GM12864 (cell line): ENCODE measurements around the gene GNPTG.

ENCODE experiments used
- DNase-seq: peaks from one replicate; pipeline ENCODE4 v3.0.0-alpha.2; 2011; ENCODE audit warnings: low read depth
- H3K4me3 ChIP-seq: 2 replicates; pipeline ENCODE4 v1.5.1; 2011; ENCODE audit warnings: mild to moderate bottlenecking, low read depth, low read length, control low read depth
- CTCF ChIP-seq: IDR thresholded peaks from 2 replicates; pipeline ENCODE4 v1.5.1; 2011; ENCODE audit warnings: low read depth, mild to moderate bottlenecking, moderate library complexity, low read length, control low read depth, inconsistent platforms; ENCODE audit errors: missing control alignments

GNPTG gene

GRCh38 chr16:1397779-1398178 lies 46.0 kb downstream of the GNPTG start:
- H3K4me3 ChIP-seq: no peak overlapping the region
- DNase-seq: no peak
- TF ChIP-seq CTCF: no peak

- no peak for TF ChIP-seq CTCF
- H3K4me3 ChIP-seq: no peak overlapping the region
- no peak for DNase-seq
Measured at GRCh38 chr16:1398351-1398750, 46.6 kb downstream of the GNPTG start.

- DNase-seq: no peak
- no peak overlapping the region for H3K4me3 ChIP-seq
- TF ChIP-seq CTCF: no peak
Measured at GRCh38 chr16:1398826-1399581, 47.3 kb downstream of the GNPTG start.

GRCh38 chr16:1401061-1401757 lies 49.5 kb downstream of the GNPTG start:
- no peak overlapping the region for H3K4me3 ChIP-seq
- TF ChIP-seq CTCF: no peak
- no peak for DNase-seq

- DNase-seq: no peak
- no peak overlapping the region for H3K4me3 ChIP-seq
- TF ChIP-seq CTCF: no peak
Measured at GRCh38 chr16:1401758-1402154, 50.0 kb downstream of the GNPTG start.

GRCh38 chr16:1403036-1403435 lies 51.3 kb downstream of the GNPTG start:
- H3K4me3 ChIP-seq: no peak overlapping the region
- DNase-seq: no peak
- no peak for TF ChIP-seq CTCF
